AG04449 (cell line): ENCODE data around the gene NME1.

Experiments used
- CTCF ChIA-PET: fragments of 350-600 bp; formaldehyde crosslinking; extraction: SDS; loops from one replicate; lab custom pipeline; 2021; ENCODE audit warnings: antibody characterized with exemption; lab: Yijun Ruan, JAX
- POLR2A ChIA-PET: fragments of 400-600, 350-600 bp; formaldehyde crosslinking; extraction: SDS; loops from one replicate; lab custom pipeline; 2020; ENCODE audit warnings: antibody characterized with exemption, inconsistent platforms; lab: Yijun Ruan, JAX
- DNase-seq: peaks from one replicate; pipeline ENCODE4 v3.0.0-alpha.2; 2010; ENCODE audit warnings: low read depth, low spot score
- H3K4me3 ChIP-seq: 2 replicates; pipeline ENCODE4 v1.5.1; 2011; ENCODE audit warnings: low read depth, mild to moderate bottlenecking, control low read depth, low read length
- TF ChIP-seq, protein P1 (sequence below): IDR thresholded peaks from one replicate; pipeline ENCODE4 v1.5.1; 2011; ENCODE audit warnings: mild to moderate bottlenecking, moderate library complexity, low read length, control low read depth, inconsistent platforms; ENCODE audit not compliant: insufficient read depth; ENCODE audit errors: missing control alignments

The NME1 gene

DNA sequence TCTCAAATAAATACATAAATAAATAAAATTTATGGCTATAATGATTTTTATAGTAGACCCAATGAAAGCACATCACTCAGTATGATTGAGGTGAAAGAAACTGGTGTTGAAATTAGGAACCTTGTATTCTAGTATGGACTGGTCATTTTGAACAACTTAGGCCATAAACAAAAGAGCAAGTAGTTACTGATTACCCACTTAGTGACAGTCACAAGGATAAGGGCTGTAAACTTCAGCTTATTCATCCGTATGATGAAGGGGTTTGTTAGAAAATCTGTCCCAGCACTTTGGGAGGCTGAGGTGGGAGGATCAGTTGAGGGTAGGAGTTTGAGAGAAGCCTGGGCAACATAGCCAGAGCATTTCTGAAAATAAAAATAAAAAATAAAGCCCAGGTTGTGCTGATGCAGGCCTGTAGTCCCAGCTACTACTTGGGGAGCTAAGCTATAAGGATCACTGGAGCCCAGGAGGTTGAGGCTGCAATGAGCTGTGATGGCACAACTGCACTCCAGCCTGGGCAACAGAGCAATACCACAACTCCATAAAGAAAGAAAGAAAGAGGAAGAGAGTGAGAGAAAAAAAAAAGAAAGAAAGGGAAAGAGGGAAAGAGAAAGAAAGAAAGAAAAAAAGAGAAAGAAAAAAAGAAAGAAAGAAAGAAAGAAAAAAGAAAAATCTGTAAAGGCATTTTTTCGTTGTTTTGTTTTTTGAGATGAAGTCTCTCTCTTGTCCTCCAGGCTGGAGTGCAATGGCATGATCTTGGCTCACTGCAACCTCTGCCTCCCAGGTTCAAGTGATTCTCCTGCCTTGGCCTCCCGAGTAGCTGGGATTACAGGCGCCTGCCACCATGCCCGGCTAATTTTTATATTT lies 28.5 kb upstream of the NME1 start:
- ChIA-PET POLR2A (no interaction called here), CTCF (interaction anchor here (0.7 kb wide), 1 partner anchor 123 kb away, joined by 3 read pairs; no protein-coding TSS in a partner anchor)
- TF ChIP-seq, protein P1, sequence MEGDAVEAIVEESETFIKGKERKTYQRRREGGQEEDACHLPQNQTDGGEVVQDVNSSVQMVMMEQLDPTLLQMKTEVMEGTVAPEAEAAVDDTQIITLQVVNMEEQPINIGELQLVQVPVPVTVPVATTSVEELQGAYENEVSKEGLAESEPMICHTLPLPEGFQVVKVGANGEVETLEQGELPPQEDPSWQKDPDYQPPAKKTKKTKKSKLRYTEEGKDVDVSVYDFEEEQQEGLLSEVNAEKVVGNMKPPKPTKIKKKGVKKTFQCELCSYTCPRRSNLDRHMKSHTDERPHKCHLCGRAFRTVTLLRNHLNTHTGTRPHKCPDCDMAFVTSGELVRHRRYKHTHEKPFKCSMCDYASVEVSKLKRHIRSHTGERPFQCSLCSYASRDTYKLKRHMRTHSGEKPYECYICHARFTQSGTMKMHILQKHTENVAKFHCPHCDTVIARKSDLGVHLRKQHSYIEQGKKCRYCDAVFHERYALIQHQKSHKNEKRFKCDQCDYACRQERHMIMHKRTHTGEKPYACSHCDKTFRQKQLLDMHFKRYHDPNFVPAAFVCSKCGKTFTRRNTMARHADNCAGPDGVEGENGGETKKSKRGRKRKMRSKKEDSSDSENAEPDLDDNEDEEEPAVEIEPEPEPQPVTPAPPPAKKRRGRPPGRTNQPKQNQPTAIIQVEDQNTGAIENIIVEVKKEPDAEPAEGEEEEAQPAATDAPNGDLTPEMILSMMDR = no peak
- DNase-seq = no peak
- H3K4me3 ChIP-seq = no peak overlapping the region

DNA sequence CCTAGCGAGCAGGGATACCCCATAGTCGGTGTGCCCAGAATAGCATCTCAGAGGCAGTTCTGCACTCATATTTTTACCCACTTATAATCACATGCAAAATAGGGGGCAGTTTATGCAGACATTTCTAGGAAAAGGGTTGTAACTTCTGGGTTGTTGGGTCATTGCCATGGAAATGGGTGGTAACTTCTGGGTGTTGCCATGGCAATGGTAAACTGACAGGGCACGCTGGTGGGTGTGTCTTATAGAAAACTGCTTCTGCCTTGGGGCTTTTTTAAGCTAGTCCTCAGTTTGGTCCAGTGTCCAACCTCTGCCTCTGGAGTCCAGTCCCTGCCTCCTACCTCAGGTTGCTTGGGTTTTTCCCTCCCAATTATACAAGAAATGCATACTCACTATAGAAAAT lies 25.3 kb upstream of the NME1 start:
- ChIA-PET POLR2A (interaction anchor here (0.7 kb wide), 1 partner anchor 27 kb away, joined by 4 read pairs; no protein-coding TSS in a partner anchor), CTCF (no interaction called here)

DNA sequence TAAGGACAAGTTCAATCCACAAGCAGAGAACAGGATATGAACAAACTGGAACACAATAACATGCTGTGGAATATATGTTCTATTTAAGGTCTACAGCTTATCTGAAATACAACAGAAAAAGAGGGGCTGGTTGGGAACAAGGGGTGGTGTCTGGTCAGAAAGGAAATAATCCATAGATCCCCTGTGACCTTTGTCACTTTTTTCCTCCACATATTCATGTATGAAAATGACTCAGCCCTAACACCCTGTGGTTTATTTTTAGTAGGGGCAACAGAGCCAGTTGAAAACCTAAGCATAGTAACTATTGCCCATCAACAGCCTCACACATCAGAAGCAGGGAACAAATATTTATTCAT lies 20.4 kb upstream of the NME1 start:
- POLR2A ChIA-PET = no interaction called here
- DNase-seq = no peak
- H3K4me3 ChIP-seq = no peak overlapping the region
- TF ChIP-seq, protein P1 = no peak
- CTCF ChIA-PET = interaction anchor here (0.7 to 1.2 kb wide), 3 partner anchors 15 to 91 kb away, joined by 3 to 4 read pairs (median 3); partner anchors contain the start of gene NME1

More for the DNA sequence above, 25.3 kb upstream of the NME1 start:
- H3K4me3 ChIP-seq = no peak overlapping the region
- TF ChIP-seq, protein P1 = no peak
- DNase-seq = no peak

DNA sequence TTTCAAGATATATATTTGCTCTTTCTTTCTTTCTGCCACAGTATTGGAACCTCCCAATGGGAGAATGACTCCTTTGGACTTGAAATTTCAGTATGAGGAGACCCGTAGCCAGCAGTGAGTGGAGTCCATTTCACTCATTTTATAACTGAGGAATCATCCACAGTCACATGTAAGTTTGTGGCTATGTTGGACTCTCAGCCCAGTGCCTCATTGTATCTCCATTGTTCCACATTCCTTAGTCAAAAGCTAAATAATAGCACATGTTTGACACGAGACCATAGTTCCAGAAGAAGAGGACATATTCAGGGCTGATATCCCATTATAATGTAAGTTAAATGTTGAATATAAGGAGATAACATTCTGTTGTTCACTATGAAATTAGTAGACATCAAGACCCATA lies 20.0 kb upstream of the NME1 start:
- POLR2A ChIA-PET = no interaction called here
- H3K4me3 ChIP-seq = no peak overlapping the region
- TF ChIP-seq, protein P1 = no peak
- CTCF ChIA-PET = interaction anchor here (1.1 kb wide), 1 partner anchor 14 kb away, joined by 3 read pairs; no protein-coding TSS in a partner anchor
- no peak for DNase-seq

DNA sequence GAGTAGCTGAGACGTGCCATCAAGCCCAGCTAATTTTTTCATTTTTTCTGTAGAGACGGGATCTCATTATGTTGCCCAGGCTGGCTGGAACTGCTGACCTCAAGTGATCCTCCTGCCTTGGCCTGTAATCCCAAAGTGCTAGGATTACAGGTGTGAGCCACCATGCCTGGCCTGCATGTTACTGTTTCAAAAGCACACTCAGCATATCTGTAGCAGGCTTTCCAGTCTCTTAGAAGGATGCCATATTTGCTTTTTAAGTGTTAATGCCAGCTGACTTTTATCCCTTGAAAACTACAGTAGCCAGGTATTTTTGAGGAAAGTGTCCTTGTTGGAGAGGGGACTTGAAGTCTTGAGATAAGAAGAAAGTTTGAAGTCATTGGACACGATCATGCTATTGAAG lies 17.4 kb upstream of the NME1 start:
- TF ChIP-seq, protein P1 = no peak
- DNase-seq = no peak
- H3K4me3 ChIP-seq = no peak overlapping the region
- CTCF ChIA-PET = interaction anchor here (0.9 to 1.5 kb wide), 2 partner anchors 12 to 17 kb away, joined by 4 to 5 read pairs; partner anchors contain the start of gene NME1
- POLR2A ChIA-PET = interaction anchor here (1.0 kb wide), 1 partner anchor 16 kb away, joined by 4 read pairs; the partner anchor contains the start of gene SPAG9

DNA sequence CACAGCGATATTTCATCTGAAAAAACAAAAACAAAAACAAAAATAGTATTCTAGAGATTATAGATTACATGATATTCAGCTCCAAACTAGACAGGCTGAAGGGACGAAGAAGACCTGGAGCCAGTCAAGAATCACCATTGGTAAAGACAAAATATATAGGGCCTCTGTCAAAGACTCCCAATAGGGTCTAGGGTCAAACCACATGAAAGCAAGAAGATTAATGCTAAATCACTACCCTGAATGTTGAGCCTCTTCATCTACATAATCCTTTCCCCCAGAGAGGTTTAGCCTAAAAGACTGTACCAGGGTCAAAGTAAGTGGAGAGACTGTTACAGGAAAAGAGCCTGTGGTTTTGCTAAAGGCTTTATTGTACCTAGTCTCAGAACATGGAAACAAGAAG lies 10.8 kb upstream of the NME1 start:
- H3K4me3 ChIP-seq = no peak overlapping the region
- TF ChIP-seq, protein P1 = no peak
- ChIA-PET CTCF (interaction anchor here (1.1 to 5.4 kb wide), 2 partner anchors 10 to 23 kb away, joined by 4 to 37 read pairs; partner anchors contain the start of genes NME1 and NME2), POLR2A (no interaction called here)
- DNase-seq = no peak
